ENCODE results near the gene WNT5B. TPM values are rescaled to one million over a fixed set of nuclear protein-coding genes. Genes with fewer than 3 reads are reported as not detected.
A peak's percentile ranks its signal among the peaks of the same experiment; 100 is the strongest.

The WNT5B gene
- total RNA-seq: 78.2 and 98.2 TPM in 2 replicates

DNA sequence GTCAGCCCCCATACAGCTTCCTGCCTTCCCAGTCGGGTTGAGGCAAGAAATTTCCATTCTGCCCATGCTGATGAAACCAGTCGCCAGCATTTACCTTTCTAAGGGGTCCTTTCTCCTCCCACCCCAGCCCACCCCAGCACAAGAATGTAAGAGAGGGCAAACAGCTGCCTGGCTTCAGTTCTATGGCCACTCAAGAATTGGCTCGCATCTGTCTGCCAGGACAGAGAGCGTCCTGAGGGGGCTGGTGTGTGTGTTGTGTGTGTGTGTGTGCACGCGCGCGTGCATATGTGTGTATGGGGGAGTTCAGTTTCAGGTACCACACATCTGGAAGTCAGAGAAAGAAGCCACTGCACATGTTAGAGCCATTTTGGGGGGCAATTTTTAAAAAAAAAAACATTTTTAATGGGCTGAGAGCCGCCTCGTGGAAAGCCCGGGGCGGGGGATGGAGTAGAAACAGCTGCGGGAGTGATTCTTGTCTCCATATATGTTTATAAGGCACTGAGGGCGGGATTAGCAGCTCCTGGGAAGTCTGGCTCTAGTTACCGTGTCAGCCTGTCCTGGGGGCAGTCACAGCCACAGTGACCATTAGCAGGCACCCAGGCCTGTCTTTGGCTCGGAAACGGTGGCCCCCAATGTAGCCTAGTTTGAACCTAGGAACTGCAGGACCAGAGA is at the start of gene WNT5B:
Gene WNT5B, plus strand, starts transcription at position 566 of the 672 bp plus-strand sequence. CDS start 2,124 bp downstream, outside the sequence.
- peak within 1 kb of the TSS; percentile 54 for H3K4me3 ChIP-seq (ENCODE audit: low read depth, low read length)
- no peak for DNase-seq (ENCODE audit: low read depth)
- TF ChIP-seq, protein P1, sequence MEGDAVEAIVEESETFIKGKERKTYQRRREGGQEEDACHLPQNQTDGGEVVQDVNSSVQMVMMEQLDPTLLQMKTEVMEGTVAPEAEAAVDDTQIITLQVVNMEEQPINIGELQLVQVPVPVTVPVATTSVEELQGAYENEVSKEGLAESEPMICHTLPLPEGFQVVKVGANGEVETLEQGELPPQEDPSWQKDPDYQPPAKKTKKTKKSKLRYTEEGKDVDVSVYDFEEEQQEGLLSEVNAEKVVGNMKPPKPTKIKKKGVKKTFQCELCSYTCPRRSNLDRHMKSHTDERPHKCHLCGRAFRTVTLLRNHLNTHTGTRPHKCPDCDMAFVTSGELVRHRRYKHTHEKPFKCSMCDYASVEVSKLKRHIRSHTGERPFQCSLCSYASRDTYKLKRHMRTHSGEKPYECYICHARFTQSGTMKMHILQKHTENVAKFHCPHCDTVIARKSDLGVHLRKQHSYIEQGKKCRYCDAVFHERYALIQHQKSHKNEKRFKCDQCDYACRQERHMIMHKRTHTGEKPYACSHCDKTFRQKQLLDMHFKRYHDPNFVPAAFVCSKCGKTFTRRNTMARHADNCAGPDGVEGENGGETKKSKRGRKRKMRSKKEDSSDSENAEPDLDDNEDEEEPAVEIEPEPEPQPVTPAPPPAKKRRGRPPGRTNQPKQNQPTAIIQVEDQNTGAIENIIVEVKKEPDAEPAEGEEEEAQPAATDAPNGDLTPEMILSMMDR (IDR thresholded peaks at IDR 0.05; ENCODE audit: insufficient read depth, low read depth, low read length): no peak

GRCh38 chr12:1579651-1580435 is 49.2 kb upstream of the WNT5B start:
- H3K4me3 ChIP-seq (ENCODE audit: low read depth, low read length): no peak overlapping the region
- peak; percentile 61 for DNase-seq (ENCODE audit: low read depth)
- TF ChIP-seq, protein P1 (IDR thresholded peaks at IDR 0.05; ENCODE audit: insufficient read depth, low read depth, low read length): no peak

- TF ChIP-seq, protein P1 (IDR thresholded peaks at IDR 0.05; ENCODE audit: insufficient read depth, low read depth, low read length): no peak
- H3K4me3 ChIP-seq (ENCODE audit: low read depth, low read length): no peak overlapping the region
- DNase-seq (ENCODE audit: low read depth): no peak
These were observed 48.5 kb upstream of the WNT5B start for GRCh38 chr12:1580526-1580925.

- no peak overlapping the region for H3K4me3 ChIP-seq (ENCODE audit: low read depth, low read length)
- DNase-seq (ENCODE audit: low read depth): no peak
- TF ChIP-seq, protein P1 (IDR thresholded peaks at IDR 0.05; ENCODE audit: insufficient read depth, low read depth, low read length): no peak
These were observed 46.9 kb upstream of the WNT5B start for GRCh38 chr12:1581973-1582708.

DNA sequence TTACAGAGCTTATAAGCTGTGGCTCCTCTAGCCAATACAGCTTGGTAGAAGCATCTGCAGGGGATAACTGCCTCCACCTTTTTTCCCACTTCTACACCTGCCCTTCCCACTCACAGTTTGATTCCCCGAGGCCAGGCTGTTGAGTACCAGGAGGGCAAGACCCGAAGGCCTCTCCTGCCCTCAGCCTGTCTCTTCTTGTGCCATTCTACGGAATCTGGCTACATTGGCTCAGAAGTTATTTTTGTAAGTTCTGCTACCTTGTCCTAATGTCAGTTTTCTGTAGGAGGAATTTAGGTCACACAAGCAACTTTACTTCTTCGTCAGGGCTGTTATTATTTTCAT is 46.4 kb upstream of the WNT5B start:
- H3K4me3 ChIP-seq (ENCODE audit: low read depth, low read length): no peak overlapping the region
- no peak for DNase-seq (ENCODE audit: low read depth)
- TF ChIP-seq, protein P1 (IDR thresholded peaks at IDR 0.05; ENCODE audit: insufficient read depth, low read depth, low read length): no peak

DNA sequence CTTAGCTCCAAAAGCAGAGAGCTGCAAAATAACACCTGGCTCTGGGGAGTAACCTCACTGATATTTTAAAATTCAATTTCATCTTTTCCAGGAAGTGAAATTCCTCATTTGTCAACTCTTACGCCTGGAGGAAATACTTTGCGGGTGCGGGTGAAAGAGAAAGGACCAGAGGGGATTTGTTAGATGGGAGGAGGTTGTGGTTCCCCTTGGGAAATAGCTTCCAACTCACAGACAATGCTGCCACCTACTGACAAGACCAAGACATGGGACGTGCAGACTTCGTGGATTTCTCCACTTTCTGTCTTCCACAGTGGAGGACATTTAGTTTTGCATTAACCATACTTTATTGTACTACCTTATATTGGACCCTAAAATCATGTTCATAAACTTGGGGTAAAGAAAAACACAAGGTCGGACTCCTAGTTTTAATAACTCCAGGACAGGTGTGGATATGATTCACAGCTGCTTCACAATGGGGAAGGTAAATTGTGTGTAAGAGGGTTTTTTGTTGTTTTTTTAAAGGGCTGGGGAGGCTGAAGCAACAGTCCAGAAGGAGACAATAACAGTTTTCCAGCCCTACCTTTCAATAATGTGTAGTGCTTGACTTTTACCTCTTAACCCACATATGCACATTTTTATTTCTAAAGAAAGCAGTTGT is 45.5 kb upstream of the WNT5B start:
- peak overlapping the region; percentile 23 for H3K4me3 ChIP-seq (ENCODE audit: low read depth, low read length)
- DNase-seq (ENCODE audit: low read depth): peak; percentile 94
- TF ChIP-seq, protein P1 (IDR thresholded peaks at IDR 0.05; ENCODE audit: insufficient read depth, low read depth, low read length): peak; percentile 93
